H1 (cell line): Measurements from ENCODE around the gene ARHGDIG. TPM values are rescaled to one million over a fixed set of nuclear protein-coding genes. Genes with fewer than 3 reads are reported as not detected.

ENCODE experiments used
- CTCF ChIA-PET: fragments of 300-600 bp; sonication (Branson Sonifier 250); formaldehyde crosslinking; loops from one replicate; lab custom pipeline; 2021; ENCODE audit not compliant: partially characterized antibody; lab: Charles Lee
- POLR2A ChIA-PET: fragments of 300-600 bp; sonication (Branson Sonifier 250); formaldehyde crosslinking; loops from one replicate; lab custom pipeline; 2021; ENCODE audit warnings: inconsistent platforms; ENCODE audit not compliant: partially characterized antibody; lab: Charles Lee
- DNase-seq, 2 experiments: peaks; one replicate each; pipeline versions ENCODE4 v3.0.0 to v3.0.0-alpha.2; 2010 to 2022; ENCODE audit warnings: low spot score in 2 of 2, low read depth in 1 of 2, mixed read lengths in 1 of 2
- FAIRE-seq: peaks from 2 replicates; lab custom pipeline; 2011; peaks lifted over from hg19 to GRCh38; lab: Jason Lieb, UNC
- H2AFZ ChIP-seq: 2 replicates; pipeline ENCODE4 v1.8.1; 2012; ENCODE audit warnings: low read length, inconsistent platforms
- H2AK5ac ChIP-seq: 2 replicates; pipeline ENCODE4 v1.6.1; 2013; ENCODE audit warnings: low read depth, low read length
- H2BK120ac ChIP-seq: replicated peaks from 2 replicates; pipeline ENCODE3; 2013; ENCODE audit warnings: low read depth, low read length, inconsistent platforms
- H2BK12ac ChIP-seq: 2 replicates; pipeline ENCODE4 v1.6.1; 2013; ENCODE audit warnings: low read depth, low read length
- H2BK15ac ChIP-seq: 2 replicates; pipeline ENCODE4 v1.6.1; 2013; ENCODE audit warnings: low read length
- H2BK20ac ChIP-seq: 2 replicates; pipeline ENCODE4 v1.6.1; 2013; ENCODE audit warnings: low read length
- H2BK5ac ChIP-seq: 2 replicates; pipeline ENCODE4 v1.6.1; 2013; ENCODE audit warnings: low read depth, low read length
- H3K14ac ChIP-seq: 2 replicates; pipeline ENCODE4 v1.6.1; 2013; ENCODE audit warnings: inconsistent platforms; ENCODE audit not compliant: insufficient read length
- H3K18ac ChIP-seq: 2 replicates; pipeline ENCODE4 v1.6.1; 2013; ENCODE audit warnings: low read length; ENCODE audit errors: extremely low read depth
- H3K23ac ChIP-seq: 2 replicates; pipeline ENCODE4 v1.6.1; 2013; ENCODE audit warnings: inconsistent platforms; ENCODE audit not compliant: insufficient read length
- H3K23me2 ChIP-seq: 2 replicates; pipeline ENCODE4 v1.6.1; 2013; ENCODE audit warnings: low read depth, low read length
- H3K27ac ChIP-seq: 2 replicates; pipeline ENCODE4 v1.6.1; 2011; ENCODE audit warnings: low read depth, low read length, inconsistent platforms
- H3K27me3 ChIP-seq, 4 experiments: replicated peaks in 1 of 4; 1 replicate in 1 of 4; 2 replicates in 3 of 4; pipeline versions ENCODE4 v1.6.1 to v1.8.1; 2011 to 2013; ENCODE audit warnings: low read length in 3 of 4, mild to moderate bottlenecking in 3 of 4, inconsistent platforms in 2 of 4, mixed read lengths in 2 of 4, moderate library complexity in 1 of 4; ENCODE audit not compliant: control insufficient read depth in 3 of 4, insufficient read depth in 3 of 4; ENCODE audit errors: extremely low read depth in 1 of 4
- H3K36me3 ChIP-seq, 4 experiments: 2 replicates each; pipeline versions ENCODE4 v1.6.1 to v1.8.1; 2011 to 2013; ENCODE audit warnings: mild to moderate bottlenecking in 4 of 4, low read length in 3 of 4, moderate library complexity in 2 of 4, control low read depth in 1 of 4, inconsistent platforms in 1 of 4; ENCODE audit not compliant: insufficient read depth in 4 of 4, control insufficient read depth in 2 of 4
- H3K4ac ChIP-seq: replicated peaks from 2 replicates; pipeline ENCODE3; 2013; ENCODE audit warnings: low read length, low read depth, mixed read lengths, inconsistent platforms; ENCODE audit not compliant: insufficient read length
- H3K4me1 ChIP-seq, 4 experiments: replicated peaks in 1 of 4; 1 replicate in 1 of 4; 2 replicates in 3 of 4; pipeline versions ENCODE4 v1.6.1 to v1.8.1; 2011 to 2013; ENCODE audit warnings: low read length in 3 of 4, inconsistent platforms in 2 of 4, mixed read lengths in 1 of 4; ENCODE audit not compliant: insufficient read depth in 4 of 4, control insufficient read depth in 3 of 4
- H3K4me2 ChIP-seq, 2 experiments: 2 replicates each; pipeline versions ENCODE4 v1.6.1 to v1.8.1; 2011 to 2013; ENCODE audit warnings: low read depth in 2 of 2, low read length in 2 of 2, control low read depth in 1 of 2, inconsistent platforms in 1 of 2, mild to moderate bottlenecking in 1 of 2; ENCODE audit not compliant: insufficient read depth in 1 of 2
- H3K4me3 ChIP-seq, 4 experiments: fragments of 200-600, 300-600 bp in 1 of 4; sonication (generic), shearing (Covaris generic), sonication (Bioruptor Twin) in 1 of 4; 2 replicates each; pipeline versions ENCODE4 v1.5.1 to v1.8.1; 2011 to 2016; ENCODE audit warnings: low read length in 4 of 4, low read depth in 3 of 4, control low read depth in 2 of 4, inconsistent platforms in 2 of 4, mild to moderate bottlenecking in 2 of 4, mixed read lengths in 1 of 4, moderate library complexity in 1 of 4; ENCODE audit not compliant: insufficient read depth in 2 of 4; ENCODE audit errors: extremely low read depth in 1 of 4
- H3K56ac ChIP-seq: replicated peaks from 2 replicates; pipeline ENCODE3; 2013; ENCODE audit warnings: low read depth, mild to moderate bottlenecking, mixed read lengths, low read length, inconsistent platforms; ENCODE audit not compliant: insufficient read length
- H3K79me1 ChIP-seq: 2 replicates; pipeline ENCODE4 v1.6.1; 2013; ENCODE audit warnings: low read depth, low read length, control low read depth
- H3K79me2 ChIP-seq, 2 experiments: 2 replicates each; pipeline versions ENCODE4 v1.6.1 to v1.8.1; 2012 to 2013; ENCODE audit warnings: low read length in 2 of 2, mild to moderate bottlenecking in 2 of 2, inconsistent platforms in 1 of 2; ENCODE audit not compliant: insufficient read depth in 2 of 2, control insufficient read depth in 1 of 2
- H3K9ac ChIP-seq, 4 experiments: replicated peaks in 1 of 4; 1 replicate in 1 of 4; 2 replicates in 3 of 4; pipeline versions ENCODE4 v1.6.1 to v1.8.1; 2011 to 2013; ENCODE audit warnings: low read depth in 3 of 4, low read length in 3 of 4, control low read depth in 2 of 4, mild to moderate bottlenecking in 2 of 4, moderate library complexity in 2 of 4, inconsistent platforms in 1 of 4; ENCODE audit errors: extremely low read depth in 1 of 4
- H3K9me3 ChIP-seq, 2 experiments: 2 replicates each; pipeline versions ENCODE4 v1.6.1 to v1.8.1; 2012 to 2013; ENCODE audit warnings: mild to moderate bottlenecking in 2 of 2, moderate library complexity in 2 of 2, control low read depth in 1 of 2, inconsistent platforms in 1 of 2, low read depth in 1 of 2, low read length in 1 of 2, mixed read lengths in 1 of 2; ENCODE audit not compliant: insufficient read depth in 2 of 2
- H4K20me1 ChIP-seq, 2 experiments: replicated peaks in 1 of 2; 2 replicates each; pipeline versions ENCODE3 to v1.8.1; 2011 to 2013; ENCODE audit warnings: inconsistent platforms in 2 of 2, low read length in 2 of 2, mild to moderate bottlenecking in 1 of 2; ENCODE audit not compliant: insufficient read depth in 2 of 2, control insufficient read depth in 1 of 2
- H4K5ac ChIP-seq: 2 replicates; pipeline ENCODE4 v1.6.1; 2013; ENCODE audit warnings: low read length, low read depth, mixed read lengths, inconsistent platforms; ENCODE audit not compliant: insufficient read length
- H4K8ac ChIP-seq: 2 replicates; pipeline ENCODE4 v1.8.0; 2013; ENCODE audit warnings: mild to moderate bottlenecking, moderate library complexity, low read length, inconsistent platforms; ENCODE audit not compliant: insufficient read depth; ENCODE audit errors: extremely low read depth
- H4K91ac ChIP-seq: replicated peaks from 2 replicates; pipeline ENCODE3; 2013; ENCODE audit warnings: low read length, mixed read lengths, inconsistent platforms; ENCODE audit not compliant: insufficient read length
- CHD1 ChIP-seq: IDR thresholded peaks from 2 replicates; pipeline ENCODE4 v1.6.1; 2012; ENCODE audit warnings: low read depth, low read length, improper control_type of control experiment
- CTBP2 ChIP-seq: IDR thresholded peaks from 2 replicates; pipeline ENCODE4 v1.7.0; 2011; ENCODE audit warnings: borderline replicate concordance, mild to moderate bottlenecking, moderate library complexity, mixed read lengths, low read length; ENCODE audit not compliant: insufficient read depth, insufficient read length
- HDAC2 ChIP-seq, 2 experiments: fragments of 300-600 bp in 1 of 2; sonication (generic) in 1 of 2; IDR thresholded peaks; 2 replicates each; pipeline ENCODE4 v1.6.1; 2011 to 2012; ENCODE audit warnings: low read depth in 2 of 2, low read length in 2 of 2, mild to moderate bottlenecking in 2 of 2, moderate library complexity in 2 of 2, borderline replicate concordance in 1 of 2, inconsistent platforms in 1 of 2
- HDAC6 ChIP-seq: IDR thresholded peaks from one replicate; pipeline ENCODE4 v1.7.1; 2012; ENCODE audit warnings: low read depth, mild to moderate bottlenecking, inconsistent platforms, low read length, moderate library complexity
- JUN ChIP-seq: IDR thresholded peaks from 2 replicates; pipeline ENCODE4 v1.6.1; 2011; ENCODE audit warnings: low read depth, mild to moderate bottlenecking, improper control_type of control experiment, low read length
- JUND ChIP-seq: IDR thresholded peaks from 2 replicates; pipeline ENCODE4 v1.6.1; 2011; ENCODE audit warnings: mild to moderate bottlenecking, improper control_type of control experiment, low read length
- RBBP5 ChIP-seq: IDR thresholded peaks from 2 replicates; pipeline ENCODE4 v1.7.1; 2012; ENCODE audit warnings: low read depth, mild to moderate bottlenecking, inconsistent platforms, low read length, moderate library complexity, borderline replicate concordance
- SP1 ChIP-seq: IDR thresholded peaks from 2 replicates; pipeline ENCODE4 v1.6.1; 2011; ENCODE audit warnings: low read depth, low read length
- SP4 ChIP-seq: IDR thresholded peaks from 2 replicates; pipeline ENCODE4 v1.6.1; 2012; ENCODE audit warnings: low read length, inconsistent platforms
- WGBS, 2 experiments: shearing (Covaris generic) in 1 of 2; methylation state at CpG; one replicate each; pipeline versions ENCODE4 v1.1.6 to v1.1.7; 2013 to 2015; ENCODE audit warnings: low lambda C conversion rate in 2 of 2, mixed read lengths in 2 of 2, inconsistent platforms in 1 of 2, low coverage in 1 of 2, missing lambda C conversion rate in 1 of 2; ENCODE audit not compliant: insufficient replicate concordance in 2 of 2, insufficient coverage in 1 of 2, insufficient read length in 1 of 2; ENCODE audit errors: extremely low coverage in 1 of 2, missing lambda C conversion rate in 1 of 2; 5-methylcytosine and 5-hydroxymethylcytosine counted together
- polyA plus RNA-seq, 7 experiments: library from polyadenylated mRNA; depleted of rRNA in 3 of 7; stranded (reverse) in 5 of 7; unstranded in 2 of 7; fragments of >200 nt in 5 of 7; fragments of 200-250 nt in 2 of 7; gene quantifications; 1 replicate in 5 of 7; 2 replicates in 1 of 7; 4 replicates in 1 of 7; pipeline versions ENCODE4 v1.2.1 to v1.2.3, GENCODE V29; 2011 to 2013; ENCODE audit warnings: missing spikeins in 2 of 7, mixed read lengths in 2 of 7
- total RNA-seq: library from RNA; stranded (reverse); fragmentation: NEBNext Ultra II Directional; extraction: Animal tissue kit (Norgen Biotek cat#: 25700); gene quantifications from 2 replicates; pipeline ENCODE4 v1.2.1, GENCODE V29; 2021
- TF ChIP-seq, protein P1 (sequence below): IDR thresholded peaks from 2 replicates; pipeline ENCODE4 v1.6.1; 2012; ENCODE audit warnings: low read length, inconsistent platforms

ARHGDIG gene
- total and polyA plus RNA-seq, 2 of the 8 experiments (the other 6 are each of a cell fraction or from before 2014, with no cell fraction given): 1.2 to 2.9 TPM

DNA sequence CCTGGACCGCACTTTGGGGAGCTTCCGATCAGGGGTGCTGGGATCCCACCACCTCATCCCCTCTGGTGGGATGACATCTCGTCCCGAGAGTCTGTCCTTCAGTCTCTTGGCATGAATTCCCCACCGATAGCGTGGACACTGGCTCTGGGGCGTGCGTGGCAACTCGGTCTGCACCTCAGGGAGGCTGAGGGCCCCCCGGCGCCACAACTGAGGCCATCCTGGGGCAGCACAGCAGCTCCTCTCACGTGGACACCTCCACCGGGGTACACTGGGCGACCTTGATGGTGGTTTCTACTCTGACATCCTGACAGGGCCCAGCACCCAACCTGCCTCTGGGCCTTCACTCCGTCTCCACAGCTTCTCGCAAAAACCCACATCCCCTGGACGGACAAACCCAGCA lies 11.1 kb downstream of the ARHGDIG start:
- Histone ChIP-seq H3K79me1 (no peaks in the 10 kb centered on the region; the same call in 1 of the 2 replicates), H3K4me1 (no peaks in the 10 kb centered on the region), H3K18ac (no peak overlapping the region), H3K9me3 (peaks cover 0 to 1% of the 10 kb centered on the region in 2 experiments; a peak in 1 of 4 replicates), H4K91ac (no peak overlapping the region), H2BK120ac (no peak overlapping the region), H2BK12ac (no peak overlapping the region), H3K23me2 (no peaks in the 10 kb centered on the region), H4K8ac (peak overlapping the region; percentile 68; the same call in 1 of the 2 replicates), H3K56ac (no peak overlapping the region), H3K79me2 (no peaks in the 10 kb centered on the region), H3K9ac (no peak overlapping the region), H3K4me3 (no peak overlapping the region), H2BK15ac (no peak overlapping the region), H3K4ac (no peak overlapping the region), H2BK20ac (no peak overlapping the region), H2BK5ac (no peak overlapping the region), H2AK5ac (no peak overlapping the region), H3K36me3 (peaks cover 7 to 24% (median 7%) of the 10 kb centered on the region in 4 experiments; a peak in 6 of 8 replicates), H4K5ac (no peak overlapping the region), H3K23ac (no peak overlapping the region), H4K20me1 (peaks cover 0 to 6% of the 10 kb centered on the region in 2 experiments), H3K14ac (no peak overlapping the region), H2AFZ (no peak overlapping the region), H3K4me2 (no peak overlapping the region), H3K27me3 (no peaks in the 10 kb centered on the region), H3K27ac (no peak overlapping the region)
- no peak for DNase-seq
- 94% methylated on average over 11 of the region's 17 CpGs; no CpG with 5 or more reads in 1 of the 2 experiments for WGBS, 2 experiments
- TF ChIP-seq JUND (no peak), SP1 (no peak), RBBP5 (no peak), SP4 (no peak), HDAC6 (no peak), JUN (no peak), HDAC2 (IDR thresholded peaks at IDR 0.05; ENCODE audit: borderline replicate concordance in 1 of 2, low read depth in 2 of 2, low read length in 2 of 2) (no peak), CTBP2 (no peak), CHD1 (no peak)
- TF ChIP-seq, protein P1, sequence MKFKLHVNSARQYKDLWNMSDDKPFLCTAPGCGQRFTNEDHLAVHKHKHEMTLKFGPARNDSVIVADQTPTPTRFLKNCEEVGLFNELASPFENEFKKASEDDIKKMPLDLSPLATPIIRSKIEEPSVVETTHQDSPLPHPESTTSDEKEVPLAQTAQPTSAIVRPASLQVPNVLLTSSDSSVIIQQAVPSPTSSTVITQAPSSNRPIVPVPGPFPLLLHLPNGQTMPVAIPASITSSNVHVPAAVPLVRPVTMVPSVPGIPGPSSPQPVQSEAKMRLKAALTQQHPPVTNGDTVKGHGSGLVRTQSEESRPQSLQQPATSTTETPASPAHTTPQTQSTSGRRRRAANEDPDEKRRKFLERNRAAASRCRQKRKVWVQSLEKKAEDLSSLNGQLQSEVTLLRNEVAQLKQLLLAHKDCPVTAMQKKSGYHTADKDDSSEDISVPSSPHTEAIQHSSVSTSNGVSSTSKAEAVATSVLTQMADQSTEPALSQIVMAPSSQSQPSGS: no peak
- ChIA-PET POLR2A (interaction anchor here (0.6 to 1.3 kb wide), 3 partner anchors 10 to 60 kb away, joined by 3 read pairs; no protein-coding TSS in a partner anchor), CTCF (interaction anchor here (1.0 to 2.0 kb wide), 3 partner anchors 70 to 296 kb away, joined by 3 to 5 read pairs (median 4); no protein-coding TSS in a partner anchor)
- no peak for FAIRE-seq
